Peyer's patch (tissue), 4 donors: Measurements from ENCODE around the gene DLX4. TPM values are rescaled to one million over a fixed set of nuclear protein-coding genes. Genes with fewer than 3 reads are reported as not detected.

Source experiments
- DNase-seq, 3 donors: peaks; one replicate each; pipeline ENCODE4 v3.0.0-alpha.2; 2017 to 2019
- H3K27ac ChIP-seq, 4 donors: fragments of 200-600 bp; sonication (generic); one replicate each; pipeline ENCODE4 v1.5.1; 2016 to 2019
- H3K27me3 ChIP-seq, 2 donors: fragments of 200-600 bp; sonication (generic); one replicate each; pipeline ENCODE4 v1.5.1; 2019
- H3K36me3 ChIP-seq, 3 donors: fragments of 200-600 bp; sonication (generic); one replicate each; pipeline ENCODE4 v1.5.1; 2016 to 2019
- H3K4me1 ChIP-seq, 4 donors: fragments of 200-600 bp; sonication (generic); one replicate each; pipeline ENCODE4 v1.5.1; 2016 to 2019
- H3K4me3 ChIP-seq, 4 donors: fragments of 200-600 bp; sonication (generic); 1 replicate in 3 of 4; 2 replicates in 1 of 4; pipeline ENCODE4 v1.5.1; 2016 to 2019; ENCODE audit warnings: mild to moderate bottlenecking in 1 of 4
- H3K9me3 ChIP-seq, 4 donors: fragments of 200-600 bp; sonication (generic); one replicate each; pipeline ENCODE4 v1.5.1; 2016 to 2019; ENCODE audit warnings: mild to moderate bottlenecking in 1 of 4
- CTCF ChIP-seq, 6 experiments: fragments of 450-650 bp in 4 of 6; fragments of 200-600 bp in 2 of 6; sonication (generic) in 1 of 6; IDR thresholded peaks; one replicate each; pipeline ENCODE4 v1.5.1; 2017 to 2019; ENCODE audit warnings: antibody characterized with exemption in 6 of 6, mild to moderate bottlenecking in 3 of 6, moderate library complexity in 1 of 6
- POLR2A ChIP-seq, 2 donors: fragments of 450-650 bp; IDR thresholded peaks; one replicate each; pipeline ENCODE4 v1.5.1; 2017; ENCODE audit warnings: antibody characterized with exemption in 2 of 2, mild to moderate bottlenecking in 2 of 2, moderate library complexity in 2 of 2
- total RNA-seq, 4 donors: library from RNA; depleted of rRNA; stranded (reverse); fragments of >200 nt; gene quantifications; one replicate each; pipeline ENCODE4 v1.1.0, GENCODE V29; 2016

Gene DLX4
- total RNA-seq, 4 donors from 2014 or later, result not detected

- no peaks in the 10 kb centered on the region for H3K4me1 ChIP-seq
- H3K9me3 ChIP-seq, result peaks cover 0 to 14% (median 4%) of the 10 kb centered on the region in 4 donors
- H3K36me3 ChIP-seq, result no peaks in the 10 kb centered on the region
- no peak overlapping the region for H3K4me3 ChIP-seq
- no peak overlapping the region for H3K27ac ChIP-seq
- DNase-seq, result no peak
- H3K27me3 ChIP-seq, result no peaks in the 10 kb centered on the region
- TF ChIP-seq POLR2A (IDR thresholded peaks at IDR 0.05) (no peak), CTCF (IDR thresholded peaks at IDR 0.05) (no peak)
These were observed 45.6 kb downstream of the DLX4 start for GRCh38 chr17:50014471-50015088.

- H3K27me3 ChIP-seq, result no peaks in the 10 kb centered on the region
- DNase-seq, result no peak
- TF ChIP-seq POLR2A (IDR thresholded peaks at IDR 0.05), result no peak
- TF ChIP-seq CTCF (IDR thresholded peaks at IDR 0.05), result no peak
- no peak overlapping the region for H3K27ac ChIP-seq
- peaks cover 0 to 14% (median 4%) of the 10 kb centered on the region in 4 donors for H3K9me3 ChIP-seq
- no peaks in the 10 kb centered on the region for H3K36me3 ChIP-seq
- H3K4me1 ChIP-seq, result no peaks in the 10 kb centered on the region
- no peak overlapping the region for H3K4me3 ChIP-seq
These were observed 46.2 kb downstream of the DLX4 start for GRCh38 chr17:50015146-50015545.

- Histone ChIP-seq H3K4me3 (no peak overlapping the region), H3K9me3 (peaks cover 0 to 9% (median 0%) of the 10 kb centered on the region in 4 donors), H3K27me3 (no peaks in the 10 kb centered on the region), H3K27ac (no peak overlapping the region), H3K36me3 (no peaks in the 10 kb centered on the region), H3K4me1 (no peaks in the 10 kb centered on the region)
- TF ChIP-seq POLR2A (IDR thresholded peaks at IDR 0.05) (no peak), CTCF (IDR thresholded peaks at IDR 0.05) (no peak)
- peak in 1 of 3 donors; percentile 5 for DNase-seq
These were observed 49.9 kb downstream of the DLX4 start for GRCh38 chr17:50018909-50019308.

- H3K9me3 ChIP-seq, result no peaks in the 10 kb centered on the region
- TF ChIP-seq CTCF (IDR thresholded peaks at IDR 0.05) (no peak), POLR2A (IDR thresholded peaks at IDR 0.05) (no peak)
- no peaks in the 10 kb centered on the region for H3K4me1 ChIP-seq
- no peaks in the 10 kb centered on the region for H3K27me3 ChIP-seq
- no peaks in the 10 kb centered on the region for H3K36me3 ChIP-seq
- H3K4me3 ChIP-seq, result no peak overlapping the region
- no peak overlapping the region for H3K27ac ChIP-seq
- DNase-seq, result peak in 1 of 3 donors; percentile 10
These were observed 52.0 kb downstream of the DLX4 start for GRCh38 chr17:50020841-50021599.

GRCh38 chr17:50021681-50022370 lies 52.8 kb downstream of the DLX4 start:
- H3K9me3 ChIP-seq, result no peaks in the 10 kb centered on the region
- no peak for TF ChIP-seq CTCF (IDR thresholded peaks at IDR 0.05)
- no peak for TF ChIP-seq POLR2A (IDR thresholded peaks at IDR 0.05)

More at GRCh38 chr17:50021681-50022370, 52.8 kb downstream of the DLX4 start:
- DNase-seq, result peak in 1 of 3 donors; percentile 24
- H3K27me3 ChIP-seq, result no peaks in the 10 kb centered on the region
- no peaks in the 10 kb centered on the region for H3K36me3 ChIP-seq
- H3K4me3 ChIP-seq, result no peak overlapping the region
- H3K4me1 ChIP-seq, result no peaks in the 10 kb centered on the region
- no peak overlapping the region for H3K27ac ChIP-seq
